Brain pericyte (primary cell): ENCODE data around the gene ADAP1.
"Not testable (repeated sequence)": the region's sequence is repeated elsewhere in the genome, so short reads cannot be mapped to it uniquely, and the experiment has no call there.

Source experiments
- DNase-seq: peaks from one replicate; pipeline ENCODE4 v3.0.0-alpha.2; 2012; ENCODE audit warnings: low read depth, low spot score

ADAP1 gene

DNA sequence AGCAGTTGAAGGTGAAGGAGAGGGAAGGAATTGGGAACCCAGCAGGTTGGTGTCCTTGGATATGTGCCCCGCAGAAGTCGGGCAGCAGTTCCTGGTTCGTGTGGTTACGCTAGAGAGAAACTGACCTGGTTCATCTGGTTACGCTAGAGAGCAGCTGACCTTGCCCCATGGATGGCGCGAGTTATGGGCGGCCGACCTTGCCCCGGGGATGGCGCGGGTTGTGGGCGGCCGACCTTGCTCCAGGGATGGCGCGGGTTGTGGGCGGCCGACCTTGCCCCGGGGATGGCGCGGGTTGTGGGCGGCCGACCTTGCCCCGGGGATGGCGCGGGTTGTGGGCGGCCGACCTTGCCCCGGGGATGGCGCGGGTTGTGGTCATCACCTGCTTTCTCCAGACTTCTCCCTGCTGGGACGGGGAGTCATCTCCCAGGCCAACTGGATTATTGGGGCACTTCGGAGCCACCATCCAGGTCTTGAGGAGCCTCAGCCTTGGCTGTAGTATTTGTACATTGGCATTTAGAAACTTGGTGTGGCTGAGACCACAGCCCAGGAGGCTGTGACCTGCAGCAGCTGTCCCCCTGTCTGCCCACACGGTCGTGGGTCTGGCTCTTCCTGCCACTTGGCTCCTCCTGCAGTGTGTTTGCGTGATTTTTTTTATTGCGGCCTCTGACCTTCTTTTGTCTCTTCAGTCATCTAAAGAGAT lies 72.0 kb downstream of the ADAP1 start:
- no peak for DNase-seq

DNA sequence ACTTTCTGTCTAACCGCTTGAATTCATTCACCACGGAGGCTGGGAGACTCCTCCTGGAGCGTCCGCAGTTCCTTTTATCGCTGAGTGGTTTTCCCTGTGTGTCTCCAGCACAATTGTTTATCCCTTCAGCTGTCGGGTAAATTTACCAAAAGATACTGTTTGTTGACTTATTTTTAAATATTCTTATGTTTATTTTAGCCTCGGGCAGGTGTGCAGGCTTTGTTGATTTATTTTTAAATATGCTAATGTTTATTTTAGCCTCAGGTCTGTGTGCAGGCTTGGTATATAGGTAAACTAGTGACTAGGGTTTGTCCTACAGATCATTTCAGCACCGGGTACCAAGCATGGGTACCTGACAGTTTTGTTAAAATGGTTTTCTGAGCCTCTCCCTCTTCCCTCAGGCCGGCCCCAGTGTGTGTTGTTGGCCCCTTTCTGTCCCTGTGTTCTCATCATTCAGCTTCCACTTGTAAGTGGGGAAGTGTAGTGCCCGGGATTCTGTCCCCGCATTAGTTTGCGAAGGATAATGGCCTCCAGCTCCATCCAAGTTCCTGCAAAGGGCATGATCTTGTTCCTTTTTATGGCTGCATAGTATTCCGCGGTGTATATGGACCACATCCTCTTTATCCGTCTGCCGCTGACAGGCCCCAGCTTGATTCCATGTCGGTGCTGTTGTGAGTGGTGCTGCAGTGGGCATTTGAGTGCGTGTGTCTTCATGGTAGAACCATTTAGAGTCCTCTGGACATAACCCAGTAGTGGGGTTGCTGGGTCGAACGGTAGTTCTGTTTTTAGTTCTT lies 72.8 kb downstream of the ADAP1 start:
- DNase-seq, result no peak

- DNase-seq, result no peak
Measured at GRCh38 chr7:880450-880849, 74.0 kb downstream of the ADAP1 start.

- DNase-seq, result no peak
Measured at GRCh38 chr7:879706-880105, 74.8 kb downstream of the ADAP1 start.

- no peak for DNase-seq
Measured at GRCh38 chr7:879093-879492, 75.4 kb downstream of the ADAP1 start.

DNA sequence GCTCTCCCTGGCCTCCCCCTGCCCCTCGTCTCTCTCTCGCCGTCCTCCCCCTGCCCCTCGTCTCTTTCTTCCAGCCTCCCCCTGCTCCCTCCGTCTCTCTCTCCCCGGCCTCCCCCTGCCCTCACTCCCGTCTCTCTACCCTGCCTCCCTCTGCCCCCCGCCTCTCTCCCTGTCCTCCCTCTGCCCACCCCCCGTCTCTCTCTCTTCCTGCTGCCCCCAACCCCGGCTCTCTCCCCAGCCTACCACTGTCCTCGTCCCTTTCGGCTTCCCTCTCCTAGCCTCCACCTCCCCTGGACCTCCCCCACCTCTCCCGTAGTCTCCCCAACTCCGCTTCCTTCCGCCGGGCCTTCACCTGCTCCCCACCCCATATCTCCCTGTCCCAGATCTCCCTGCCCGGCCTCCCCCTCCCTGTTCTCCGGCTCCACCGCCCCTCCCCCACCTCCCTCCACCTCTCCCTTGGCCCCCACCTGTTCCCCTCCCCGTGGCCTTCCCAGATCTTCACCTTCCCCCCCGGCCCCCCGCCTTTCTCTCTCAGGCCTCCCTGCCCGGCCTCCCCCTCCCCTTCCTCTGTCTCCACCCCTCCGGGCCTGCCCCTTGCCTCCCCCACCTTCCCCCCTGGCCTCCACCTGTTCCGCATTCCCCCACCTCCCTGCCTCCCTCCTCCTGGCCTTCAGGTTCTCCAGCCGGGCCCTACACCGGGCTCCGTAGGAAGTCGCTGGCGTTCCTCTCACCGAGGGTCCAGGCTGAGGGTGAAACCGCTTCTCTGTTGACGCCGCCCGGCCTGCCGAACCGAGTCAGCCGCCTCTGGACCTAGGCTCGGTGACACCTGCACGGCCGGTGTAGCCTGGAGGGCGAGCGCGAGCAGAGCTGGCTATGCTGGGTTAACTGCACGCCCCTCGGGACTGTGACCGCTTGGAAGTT lies 76.9 kb downstream of the ADAP1 start:
- no peak for DNase-seq

- DNase-seq, result no peak
Measured at GRCh38 chr7:876972-877311, 77.5 kb downstream of the ADAP1 start.

GRCh38 chr7:876077-876971 lies 78.2 kb downstream of the ADAP1 start, which contains the start of gene GET4:
TSS of gene GET4 (plus strand) at chr7:876554. CDS start at chr7:876646, 92 bp downstream.
- DNase-seq, result peak; percentile 91

- DNase-seq, result no peak
Measured at GRCh38 chr7:875476-876076, 78.9 kb downstream of the ADAP1 start.

GRCh38 chr7:875051-875450 lies 79.4 kb downstream of the ADAP1 start:
- DNase-seq, result no peak

GRCh38 chr7:874031-874749 lies 80.3 kb downstream of the ADAP1 start:
- no peak for DNase-seq

DNA sequence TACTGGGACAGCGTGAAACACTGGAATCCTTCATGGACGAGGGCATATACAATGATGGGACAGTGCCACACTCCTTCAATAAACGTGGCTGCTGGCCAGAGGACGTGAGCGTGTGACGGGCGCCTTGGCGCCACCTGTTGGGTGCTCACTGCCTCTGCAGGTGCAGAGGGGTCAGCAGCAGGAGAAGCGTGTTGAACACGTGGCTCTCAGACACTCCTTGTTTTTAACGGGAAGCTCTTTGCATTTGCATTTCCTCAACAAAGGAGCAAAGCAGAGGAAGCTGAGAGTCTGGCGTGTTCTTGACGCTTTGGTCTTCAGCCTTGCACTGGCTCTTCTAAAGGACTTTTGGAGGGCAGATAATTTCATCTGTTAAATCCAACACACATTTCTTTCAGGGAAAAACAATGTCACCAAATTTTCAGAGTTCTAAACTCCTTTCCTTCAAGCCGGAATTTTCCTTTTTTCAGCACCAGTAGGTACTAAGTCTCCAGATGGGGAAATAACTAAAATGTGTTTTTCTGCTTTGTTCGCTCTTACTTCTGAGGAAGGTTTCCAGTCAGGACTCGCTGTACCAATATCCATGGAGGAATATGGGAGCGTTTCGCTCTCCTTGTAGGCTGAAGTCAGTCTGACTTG lies 81.0 kb downstream of the ADAP1 start:
- DNase-seq, result no peak

DNA sequence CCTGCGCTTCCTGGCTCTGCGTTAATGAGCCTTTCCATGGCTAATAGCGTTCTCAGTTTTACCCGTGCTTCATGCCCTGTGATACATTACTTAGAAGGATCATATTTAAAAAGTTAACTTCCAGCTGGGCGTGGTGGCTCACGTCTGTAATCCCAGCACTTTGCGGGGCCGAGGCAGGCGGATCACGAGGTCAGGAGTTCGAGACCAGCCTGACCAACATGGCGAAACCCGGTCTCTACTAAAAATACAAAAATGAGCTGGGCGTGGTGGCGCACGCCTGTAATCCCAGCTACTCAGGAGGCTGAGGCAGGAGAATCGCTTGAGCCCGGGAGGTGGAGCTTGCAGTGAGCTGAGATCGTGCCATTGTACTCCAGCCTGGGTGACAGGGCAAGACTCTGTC lies 81.8 kb downstream of the ADAP1 start:
- not testable (repeated sequence) for DNase-seq

GRCh38 chr7:871900-872537 lies 82.5 kb downstream of the ADAP1 start:
- DNase-seq, result no peak

DNA sequence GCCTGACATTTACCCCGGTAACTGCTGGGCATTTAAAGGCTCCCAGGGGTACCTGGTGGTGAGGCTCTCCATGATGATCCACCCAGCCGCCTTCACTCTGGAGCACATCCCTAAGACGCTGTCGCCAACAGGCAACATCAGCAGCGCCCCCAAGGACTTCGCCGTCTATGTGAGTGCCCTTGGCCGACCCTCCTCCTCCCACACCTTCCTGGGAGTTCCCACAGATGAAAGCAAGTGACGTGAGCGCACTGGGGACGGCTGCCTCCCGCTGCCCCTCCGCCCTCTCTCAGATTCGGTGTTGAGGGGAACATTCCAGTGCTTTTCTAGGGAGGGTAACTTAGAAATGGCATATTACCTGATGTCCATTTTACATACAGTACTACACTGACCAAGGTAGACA lies 85.1 kb downstream of the ADAP1 start:
- DNase-seq, result no peak

DNA sequence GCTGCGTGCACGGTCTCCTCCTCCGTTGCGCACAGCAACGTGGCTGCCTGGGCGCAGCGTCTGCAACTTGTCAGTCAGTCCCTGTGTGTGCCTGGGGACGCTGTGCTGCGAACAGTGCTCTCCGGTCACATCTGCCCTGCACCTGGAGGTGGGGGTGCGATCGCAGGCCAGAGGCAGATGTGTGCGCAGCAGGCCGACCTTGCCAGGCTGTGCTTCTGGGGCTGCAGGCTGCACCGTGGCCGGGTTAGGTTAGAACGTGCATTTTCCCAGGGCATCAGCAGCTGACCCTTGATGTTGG lies 86.3 kb downstream of the ADAP1 start:
- DNase-seq, result no peak

- DNase-seq, result no peak
Measured at GRCh38 chr7:867406-868188, 86.9 kb downstream of the ADAP1 start.

GRCh38 chr7:867001-867405 lies 87.5 kb downstream of the ADAP1 start:
- no peak for DNase-seq

DNA sequence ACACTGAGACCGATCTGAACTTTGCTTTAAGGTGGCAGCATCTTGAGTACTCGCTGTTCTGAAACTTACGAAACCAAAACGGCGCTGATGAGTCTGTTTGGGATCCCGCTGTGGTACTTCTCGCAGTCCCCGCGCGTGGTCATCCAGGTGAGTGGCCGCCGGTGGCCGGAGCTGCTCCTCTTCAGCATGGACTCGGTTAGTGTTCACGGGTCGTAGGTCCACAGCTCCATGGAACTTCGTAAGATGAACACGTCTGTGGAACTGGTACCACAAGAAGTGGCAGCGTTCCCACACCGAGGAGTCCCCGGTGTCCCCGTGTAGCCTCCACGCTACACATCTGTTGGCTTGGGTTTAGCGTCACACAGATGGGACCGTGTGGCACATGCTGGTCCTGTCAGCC lies 88.6 kb downstream of the ADAP1 start:
- DNase-seq, result no peak
